Karpas-422 (cell line): ENCODE results near the gene ROCK2. TPM values are rescaled to one million over a fixed set of nuclear protein-coding genes. Genes with fewer than 3 reads are reported as not detected.

Experiments
- DNase-seq: peaks from one replicate; pipeline ENCODE4 v3.0.0-alpha.2; 2015
- H2AFZ ChIP-seq: fragments of 200-600 bp; sonication (generic); 2 replicates; pipeline ENCODE4 v1.6.1; 2014; ENCODE audit warnings: antibody characterized with exemption, low read length, mixed read lengths
- H3K27ac ChIP-seq: fragments of 200-600 bp; sonication (generic); 2 replicates; pipeline ENCODE4 v1.5.1; 2014; ENCODE audit warnings: mild to moderate bottlenecking, low read length, moderate library complexity
- H3K27me3 ChIP-seq: fragments of 200-600 bp; sonication (generic); 2 replicates; pipeline ENCODE4 v1.6.1; 2014; ENCODE audit warnings: low read length, mixed read lengths
- H3K36me3 ChIP-seq: fragments of 200-600 bp; sonication (generic); 2 replicates; pipeline ENCODE4 v1.6.1; 2014; ENCODE audit warnings: low read length, mixed read lengths; ENCODE audit not compliant: insufficient read depth
- H3K4me1 ChIP-seq: fragments of 200-600 bp; sonication (generic); 2 replicates; pipeline ENCODE4 v1.6.1; 2014; ENCODE audit warnings: mild to moderate bottlenecking, low read length, mixed read lengths
- H3K4me2 ChIP-seq: fragments of 200-600 bp; sonication (generic); 2 replicates; pipeline ENCODE4 v1.6.1; 2014; ENCODE audit warnings: low read length, low read depth, mild to moderate bottlenecking; ENCODE audit not compliant: poor library complexity, severe bottlenecking
- H3K4me3 ChIP-seq: fragments of 200-600 bp; sonication (generic); 2 replicates; pipeline ENCODE4 v1.5.1; 2014; ENCODE audit warnings: mild to moderate bottlenecking, antibody characterized with exemption, low read length, mixed read lengths
- H3K79me2 ChIP-seq: fragments of 200-600 bp; sonication (generic); 2 replicates; pipeline ENCODE4 v1.6.1; 2014; ENCODE audit warnings: mild to moderate bottlenecking, low read length, mixed read lengths
- H3K9ac ChIP-seq: fragments of 200-600 bp; sonication (generic); 2 replicates; pipeline ENCODE4 v1.6.0; 2014; ENCODE audit warnings: low read length
- H3K9me2 ChIP-seq: fragments of 200-600 bp; sonication (generic), shearing (Covaris generic); replicated peaks from 2 replicates; pipeline ENCODE4 v1.6.0; 2014; ENCODE audit warnings: mild to moderate bottlenecking, low read length, moderate library complexity; ENCODE audit not compliant: insufficient read depth
- H3K9me3 ChIP-seq: fragments of 300-700, 200-600 bp; sonication (generic); 2 replicates; pipeline ENCODE4 v1.6.1; 2014; ENCODE audit warnings: low read length, mixed read lengths
- H4K20me1 ChIP-seq: fragments of 200-600 bp; sonication (generic); 2 replicates; pipeline ENCODE4 v1.6.1; 2014; ENCODE audit warnings: mild to moderate bottlenecking, antibody characterized with exemption, low read length, low read depth; ENCODE audit not compliant: insufficient read depth
- total RNA-seq: library from RNA; depleted of rRNA; stranded (reverse); fragments of >200 nt; shearing (Covaris generic); gene quantifications from 2 replicates; pipeline ENCODE4 v1.2.3, GENCODE V29; 2014; ENCODE audit warnings: low replicate concordance

The ROCK2 gene
- total RNA-seq, 1 experiment from 2014 or later, result 14.2 TPM

- H3K36me3 ChIP-seq, result no peaks in the 10 kb centered on the region
- H3K9me2 ChIP-seq, result no peaks in the 10 kb centered on the region
- no peaks in the 10 kb centered on the region for H3K27me3 ChIP-seq
- H3K9ac ChIP-seq, result no peak overlapping the region
- no peaks in the 10 kb centered on the region for H3K4me1 ChIP-seq
- no peak for DNase-seq
- H3K9me3 ChIP-seq, result no peaks in the 10 kb centered on the region
- H3K4me3 ChIP-seq, result no peak overlapping the region
- H3K27ac ChIP-seq, result no peak overlapping the region
- H3K4me2 ChIP-seq, result no peak overlapping the region
- H4K20me1 ChIP-seq, result peaks cover 68% of the 10 kb centered on the region
- no peak overlapping the region for H2AFZ ChIP-seq
- H3K79me2 ChIP-seq, result peaks cover 17% of the 10 kb centered on the region
Measured at GRCh38 chr2:11307764-11308415, 36.5 kb downstream of the ROCK2 start.

DNA sequence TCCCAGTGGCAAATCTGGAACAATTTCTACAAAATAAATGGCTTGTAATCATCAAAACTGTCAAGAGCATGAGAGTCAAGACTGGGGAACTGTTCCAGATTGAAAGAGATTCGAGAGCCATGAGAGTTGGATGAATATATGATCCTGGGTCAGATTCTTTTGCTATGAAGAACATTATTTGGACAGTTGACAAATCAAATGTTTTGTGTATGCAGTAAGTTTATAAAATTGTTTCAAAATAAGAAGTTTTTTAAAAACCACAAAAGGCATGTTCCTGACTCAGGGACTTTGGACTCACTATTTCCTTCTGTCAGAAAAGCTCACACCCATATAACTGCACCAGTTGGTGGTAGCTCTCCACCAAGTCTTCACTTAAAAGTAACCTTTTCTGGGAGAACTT, 38.5 kb downstream of the ROCK2 start:
- H3K27me3 ChIP-seq, result no peaks in the 10 kb centered on the region
- peaks cover 16% of the 10 kb centered on the region for H3K79me2 ChIP-seq
- no peaks in the 10 kb centered on the region for H3K36me3 ChIP-seq
- H3K9me2 ChIP-seq, result no peaks in the 10 kb centered on the region
- H3K4me3 ChIP-seq, result no peak overlapping the region
- H3K9ac ChIP-seq, result no peak overlapping the region
- no peak overlapping the region for H3K27ac ChIP-seq
- no peak overlapping the region for H2AFZ ChIP-seq
- no peak for DNase-seq
- peaks cover 62% of the 10 kb centered on the region for H4K20me1 ChIP-seq
- no peak overlapping the region for H3K4me2 ChIP-seq
- H3K9me3 ChIP-seq, result no peaks in the 10 kb centered on the region
- H3K4me1 ChIP-seq, result no peaks in the 10 kb centered on the region

GRCh38 chr2:11305338-11305737, 39.1 kb downstream of the ROCK2 start:
- H3K36me3 ChIP-seq, result no peaks in the 10 kb centered on the region
- H3K4me1 ChIP-seq, result no peaks in the 10 kb centered on the region
- H3K79me2 ChIP-seq, result peaks cover 10% of the 10 kb centered on the region
- H3K27me3 ChIP-seq, result no peaks in the 10 kb centered on the region
- no peak overlapping the region for H3K4me2 ChIP-seq
- H3K9ac ChIP-seq, result no peak overlapping the region
- H3K4me3 ChIP-seq, result no peak overlapping the region
- no peak for DNase-seq
- H4K20me1 ChIP-seq, result peaks cover 60% of the 10 kb centered on the region
- H2AFZ ChIP-seq, result no peak overlapping the region
- no peak overlapping the region for H3K27ac ChIP-seq
- H3K9me2 ChIP-seq, result no peaks in the 10 kb centered on the region
- no peaks in the 10 kb centered on the region for H3K9me3 ChIP-seq

- no peak overlapping the region for H3K27ac ChIP-seq
- H3K36me3 ChIP-seq, result no peaks in the 10 kb centered on the region
- no peaks in the 10 kb centered on the region for H3K27me3 ChIP-seq
- H3K4me2 ChIP-seq, result no peak overlapping the region
- DNase-seq, result no peak
- H3K79me2 ChIP-seq, result peaks cover 6% of the 10 kb centered on the region
- H3K4me1 ChIP-seq, result no peaks in the 10 kb centered on the region
- no peaks in the 10 kb centered on the region for H3K9me3 ChIP-seq
- no peak overlapping the region for H2AFZ ChIP-seq
- no peak overlapping the region for H3K4me3 ChIP-seq
- H3K9me2 ChIP-seq, result no peaks in the 10 kb centered on the region
- no peak overlapping the region for H3K9ac ChIP-seq
- H4K20me1 ChIP-seq, result peaks cover 60% of the 10 kb centered on the region
Measured at GRCh38 chr2:11304476-11304875, 40.0 kb downstream of the ROCK2 start.

DNA sequence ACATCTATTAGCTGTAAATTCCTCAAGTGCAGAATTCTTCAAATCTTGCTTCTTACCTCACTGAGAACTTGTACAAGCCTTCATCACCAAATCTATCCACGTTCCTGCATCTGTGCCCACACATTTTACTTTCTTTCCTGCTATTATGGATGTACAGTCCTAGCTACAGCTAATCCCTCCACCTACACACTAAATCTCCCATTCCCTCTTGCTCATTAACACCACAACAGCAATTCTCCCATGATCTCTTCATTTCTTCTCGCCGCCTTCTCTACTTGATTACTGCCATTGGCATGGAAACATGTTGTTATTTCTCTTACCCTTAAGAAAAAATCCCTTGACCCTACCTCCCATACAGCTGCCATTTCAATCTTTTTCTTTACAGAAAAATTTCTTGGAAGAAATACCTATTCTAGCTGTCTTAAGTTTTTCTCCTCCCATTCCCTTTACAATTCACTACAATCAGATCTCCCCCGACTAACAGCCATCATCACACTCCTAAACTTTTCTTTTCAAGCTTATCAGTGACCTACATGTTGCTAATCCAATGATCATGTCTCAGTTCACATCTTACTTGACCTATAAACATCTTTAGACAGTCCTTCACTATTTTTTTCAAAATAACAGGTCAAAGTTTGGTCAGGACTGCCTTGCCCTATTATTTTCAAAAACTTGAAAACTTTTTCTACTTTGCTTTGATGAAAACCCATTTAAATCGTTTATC, 41.0 kb downstream of the ROCK2 start:
- no peak overlapping the region for H2AFZ ChIP-seq
- no peak overlapping the region for H3K4me3 ChIP-seq
- no peaks in the 10 kb centered on the region for H3K9me2 ChIP-seq
- no peak overlapping the region for H3K4me2 ChIP-seq
- no peaks in the 10 kb centered on the region for H3K9me3 ChIP-seq
- no peak overlapping the region for H3K9ac ChIP-seq
- H3K27ac ChIP-seq, result no peak overlapping the region
- no peaks in the 10 kb centered on the region for H3K36me3 ChIP-seq
- peaks cover 57% of the 10 kb centered on the region for H4K20me1 ChIP-seq
- H3K4me1 ChIP-seq, result no peaks in the 10 kb centered on the region
- no peak for DNase-seq
- peaks cover 2% of the 10 kb centered on the region; the same call in 1 of the 2 replicates for H3K79me2 ChIP-seq
- H3K27me3 ChIP-seq, result no peaks in the 10 kb centered on the region

DNA sequence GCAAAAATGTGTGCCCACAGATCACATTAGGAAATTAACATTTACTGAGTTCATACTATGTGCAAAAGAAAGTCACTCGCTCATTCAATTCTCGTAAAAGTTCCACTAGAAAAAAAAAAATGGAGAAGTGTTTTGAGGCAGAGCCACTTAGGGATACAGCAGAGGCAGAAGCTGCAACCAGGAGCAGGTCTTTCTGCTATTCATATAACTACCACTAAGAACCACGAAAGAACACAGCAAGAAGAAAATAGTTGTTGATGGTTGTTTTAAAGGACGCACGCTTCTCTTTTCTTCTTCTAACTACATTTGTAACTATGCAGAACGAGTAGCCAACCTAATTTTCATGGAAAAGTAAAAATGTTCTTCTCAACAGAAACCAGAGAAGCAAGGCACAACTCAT, 45.0 kb downstream of the ROCK2 start:
- H3K9ac ChIP-seq, result no peak overlapping the region
- no peaks in the 10 kb centered on the region for H3K9me2 ChIP-seq
- no peaks in the 10 kb centered on the region for H3K9me3 ChIP-seq
- H3K36me3 ChIP-seq, result no peaks in the 10 kb centered on the region
- DNase-seq, result no peak
- H3K4me1 ChIP-seq, result no peaks in the 10 kb centered on the region
- no peaks in the 10 kb centered on the region for H3K27me3 ChIP-seq
- H3K79me2 ChIP-seq, result no peaks in the 10 kb centered on the region
- H2AFZ ChIP-seq, result no peak overlapping the region
- H3K4me3 ChIP-seq, result no peak overlapping the region
- H4K20me1 ChIP-seq, result peaks cover 50% of the 10 kb centered on the region
- H3K27ac ChIP-seq, result no peak overlapping the region
- H3K4me2 ChIP-seq, result no peak overlapping the region

DNA sequence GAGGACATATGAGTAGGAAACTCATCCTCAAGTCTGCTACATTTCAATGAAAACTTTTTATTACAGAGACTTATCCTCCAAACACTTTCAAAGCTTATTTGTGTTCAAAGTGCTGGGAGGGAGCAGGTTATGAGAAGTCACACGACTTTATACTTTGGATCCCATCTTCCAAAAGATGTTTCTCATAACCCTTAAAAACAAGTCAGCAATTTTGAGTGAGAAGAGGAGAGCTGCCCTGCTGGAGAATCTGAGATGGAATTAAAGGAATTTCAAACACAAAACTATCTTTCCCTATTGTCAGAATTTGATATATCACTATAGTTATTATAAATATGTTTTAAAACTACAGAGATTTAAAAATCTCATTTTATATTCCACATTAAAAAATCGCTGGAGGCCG, 45.8 kb downstream of the ROCK2 start:
- Histone ChIP-seq H3K27ac (no peak overlapping the region), H4K20me1 (peaks cover 42% of the 10 kb centered on the region), H3K27me3 (no peaks in the 10 kb centered on the region), H3K9me3 (no peaks in the 10 kb centered on the region), H3K79me2 (no peaks in the 10 kb centered on the region), H2AFZ (no peak overlapping the region), H3K4me1 (no peaks in the 10 kb centered on the region), H3K9me2 (no peaks in the 10 kb centered on the region), H3K4me2 (no peak overlapping the region), H3K9ac (no peak overlapping the region), H3K4me3 (no peak overlapping the region), H3K36me3 (no peaks in the 10 kb centered on the region)
- DNase-seq, result no peak

GRCh38 chr2:11296401-11296800, 48.0 kb downstream of the ROCK2 start:
- Histone ChIP-seq H2AFZ (no peak overlapping the region), H3K36me3 (no peaks in the 10 kb centered on the region), H3K9me2 (no peaks in the 10 kb centered on the region), H3K4me2 (no peak overlapping the region), H3K9ac (no peak overlapping the region), H4K20me1 (peaks cover 42% of the 10 kb centered on the region), H3K4me3 (no peak overlapping the region), H3K27ac (no peak overlapping the region), H3K79me2 (no peaks in the 10 kb centered on the region), H3K4me1 (no peaks in the 10 kb centered on the region), H3K9me3 (no peaks in the 10 kb centered on the region), H3K27me3 (no peaks in the 10 kb centered on the region)
- no peak for DNase-seq
